Measurements from ENCODE around the gene EPAS1. TPM values are rescaled to one million over a fixed set of nuclear protein-coding genes. Genes with fewer than 3 reads are reported as not detected.

The EPAS1 gene
- total and polyA plus RNA-seq, 8 donors: 190 to 962 (median 244) TPM

- Histone ChIP-seq H3K4me1 (peaks cover 0 to 32% of the 10 kb centered on the region in 2 donors), H3K27me3 (no peaks in the 10 kb centered on the region), H3K36me3 (peaks cover 0 to 100% of the 10 kb centered on the region in 2 donors), H3K9me3 (no peaks in the 10 kb centered on the region), H3K27ac (no peak overlapping the region), H3K4me3 (no peak overlapping the region)
- ATAC-seq: no peak
- no peak for DNase-seq
- no peak for TF ChIP-seq CTCF (IDR thresholded peaks at IDR 0.05)
- intact Hi-C loops (cut with DNase I): no loop called here
Measured at GRCh38 chr2:46373238-46373637, 76.0 kb downstream of the EPAS1 start.

- intact Hi-C loops (cut with DNase I): no loop called here
- H3K36me3 ChIP-seq: peaks cover 0 to 100% of the 10 kb centered on the region in 2 donors
- H3K27ac ChIP-seq: no peak overlapping the region
- H3K9me3 ChIP-seq: no peaks in the 10 kb centered on the region
- no peak overlapping the region for H3K4me3 ChIP-seq
- ATAC-seq: no peak
- peaks cover 0 to 11% of the 10 kb centered on the region in 2 donors for H3K4me1 ChIP-seq
- no peaks in the 10 kb centered on the region for H3K27me3 ChIP-seq
- TF ChIP-seq CTCF (IDR thresholded peaks at IDR 0.05): no peak
- no peak for DNase-seq
Measured at GRCh38 chr2:46375566-46376125, 78.4 kb downstream of the EPAS1 start.

- no peak for TF ChIP-seq CTCF (IDR thresholded peaks at IDR 0.05)
- Histone ChIP-seq H3K9me3 (no peaks in the 10 kb centered on the region), H3K4me3 (no peak overlapping the region), H3K36me3 (peaks cover 0 to 100% of the 10 kb centered on the region in 2 donors), H3K27me3 (no peaks in the 10 kb centered on the region), H3K4me1 (peaks cover 0 to 11% of the 10 kb centered on the region in 2 donors), H3K27ac (no peak overlapping the region)
- intact Hi-C loops (cut with DNase I): no loop called here
- ATAC-seq (no peak), DNase-seq (no peak)
Measured at GRCh38 chr2:46376586-46376985, 79.4 kb downstream of the EPAS1 start.

GRCh38 chr2:46377101-46377581 is 79.9 kb downstream of the EPAS1 start:
- H3K27ac ChIP-seq: no peak overlapping the region
- H3K36me3 ChIP-seq: peaks cover 0 to 100% of the 10 kb centered on the region in 2 donors
- peak in 1 of 4 donors; percentile 29 for DNase-seq
- ATAC-seq: no peak
- H3K27me3 ChIP-seq: no peaks in the 10 kb centered on the region
- peaks cover 0 to 9% of the 10 kb centered on the region in 2 donors for H3K4me1 ChIP-seq
- intact Hi-C loops (cut with DNase I): no loop called here
- no peak for TF ChIP-seq CTCF (IDR thresholded peaks at IDR 0.05)
- no peaks in the 10 kb centered on the region for H3K9me3 ChIP-seq
- H3K4me3 ChIP-seq: no peak overlapping the region

- Histone ChIP-seq H3K27me3 (no peaks in the 10 kb centered on the region), H3K9me3 (no peaks in the 10 kb centered on the region), H3K4me1 (peaks cover 0 to 6% of the 10 kb centered on the region in 2 donors), H3K36me3 (peaks cover 0 to 100% of the 10 kb centered on the region in 2 donors), H3K27ac (peak overlapping the region in 1 of 2 donors; percentile 7), H3K4me3 (no peak overlapping the region)
- ATAC-seq (no peak), DNase-seq (no peak)
- no peak for TF ChIP-seq CTCF (IDR thresholded peaks at IDR 0.05)
- intact Hi-C loops (cut with DNase I): no loop called here
Measured at GRCh38 chr2:46377666-46378560, 80.7 kb downstream of the EPAS1 start.
